Measurements from ENCODE around the gene KANK3. TPM values are rescaled to one million over a fixed set of nuclear protein-coding genes. Genes with fewer than 3 reads are reported as not detected.

KANK3 gene
- total and polyA plus RNA-seq, 9 of the 15 experiments (the other 6 are each of a cell fraction or from before 2014, with no cell fraction given): 0.03 to 0.40 (median 0.08) TPM; not detected in 6

DNA sequence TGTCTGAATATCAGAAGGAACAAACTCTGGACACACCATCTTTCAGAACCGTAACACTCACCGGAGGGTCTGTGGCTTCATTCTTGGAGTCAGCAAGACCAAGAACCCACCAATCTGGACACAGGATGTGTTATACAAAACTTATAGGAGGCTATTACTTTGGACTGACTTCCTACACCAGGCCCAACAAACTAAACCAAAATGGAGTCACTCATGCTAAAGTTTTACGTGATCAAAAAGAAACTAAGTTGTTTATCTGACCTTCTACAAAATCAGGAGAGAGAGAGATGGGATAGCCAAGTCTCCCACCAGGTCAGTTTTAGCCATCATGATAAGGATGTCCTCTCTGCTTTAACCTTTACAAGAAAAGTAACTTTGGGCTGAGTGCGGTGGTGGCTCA lies 43.9 kb upstream of the KANK3 start:
- no peak overlapping the region for H3K4me2 ChIP-seq (ENCODE audit: insufficient read depth, low read length)
- no peak overlapping the region for H2AFZ ChIP-seq (ENCODE audit: low read depth, low read length)
- no peak for DNase-seq (ENCODE audit: extremely low read depth in 1 of 4, low spot score in 3 of 4)
- ATAC-seq: no peak
- peaks cover 4% of the 10 kb centered on the region for H3K9me3 ChIP-seq (replicated peaks; ENCODE audit: control insufficient read depth, insufficient read depth, low read depth, low read length)
- peaks cover 12% of the 10 kb centered on the region for H4K20me1 ChIP-seq (replicated peaks; ENCODE audit: control insufficient read depth, insufficient read depth, low read length)
- H3K27ac ChIP-seq (ENCODE audit: extremely low read depth, low read depth, low read length): no peak overlapping the region
- H3K4me3 ChIP-seq: no peak overlapping the region
- peaks cover 17 to 23% of the 10 kb centered on the region in 2 experiments; a peak in 4 of 5 replicates for H3K4me1 ChIP-seq (replicated peaks in 1 of 2; ENCODE audit: control insufficient read depth in 2 of 2, insufficient read depth in 2 of 2, low read length in 2 of 2)
- no peak overlapping the region for H3K9ac ChIP-seq (ENCODE audit: insufficient read depth in 1 of 2, low read depth in 2 of 2, low read length in 2 of 2)
- 64% methylated on average over 4 of the region's 4 CpGs for WGBS (ENCODE audit: insufficient coverage, low coverage, missing lambda C conversion rate)
- ChIA-PET POLR2A (interaction anchor here (0.6 to 1.3 kb wide), 4 partner anchors 13 to 33 kb away, joined by 3 to 4 read pairs (median 4); no protein-coding TSS in a partner anchor), CTCF (ENCODE audit: low intra/inter-chr PET ratio) (no interaction called here)
- intact Hi-C loops (cut with micrococcal nuclease): no loop called here
- in situ Hi-C loops (cut with MboI): no loop called here
- H3K79me2 ChIP-seq (ENCODE audit: control insufficient read depth, insufficient read depth, low read length): peaks cover 20% of the 10 kb centered on the region
- BruUV-seq (replicated peaks): no TSS peak
- H3K27me3 ChIP-seq (ENCODE audit: control insufficient read depth in 2 of 2, insufficient read depth in 2 of 2, low read length in 2 of 2): no peaks in the 10 kb centered on the region
- H3K36me3 ChIP-seq (ENCODE audit: control insufficient read depth, insufficient read depth, low read length): 0 out of 3 replicates have a peak, but pooled peaks cover 4% of the 10 kb centered on the region
- no peaks in the 10 kb centered on the region for H3K9me1 ChIP-seq (ENCODE audit: control insufficient read depth, insufficient read depth, low read length)
- FAIRE-seq: no peak
- TF ChIP-seq, protein P1, sequence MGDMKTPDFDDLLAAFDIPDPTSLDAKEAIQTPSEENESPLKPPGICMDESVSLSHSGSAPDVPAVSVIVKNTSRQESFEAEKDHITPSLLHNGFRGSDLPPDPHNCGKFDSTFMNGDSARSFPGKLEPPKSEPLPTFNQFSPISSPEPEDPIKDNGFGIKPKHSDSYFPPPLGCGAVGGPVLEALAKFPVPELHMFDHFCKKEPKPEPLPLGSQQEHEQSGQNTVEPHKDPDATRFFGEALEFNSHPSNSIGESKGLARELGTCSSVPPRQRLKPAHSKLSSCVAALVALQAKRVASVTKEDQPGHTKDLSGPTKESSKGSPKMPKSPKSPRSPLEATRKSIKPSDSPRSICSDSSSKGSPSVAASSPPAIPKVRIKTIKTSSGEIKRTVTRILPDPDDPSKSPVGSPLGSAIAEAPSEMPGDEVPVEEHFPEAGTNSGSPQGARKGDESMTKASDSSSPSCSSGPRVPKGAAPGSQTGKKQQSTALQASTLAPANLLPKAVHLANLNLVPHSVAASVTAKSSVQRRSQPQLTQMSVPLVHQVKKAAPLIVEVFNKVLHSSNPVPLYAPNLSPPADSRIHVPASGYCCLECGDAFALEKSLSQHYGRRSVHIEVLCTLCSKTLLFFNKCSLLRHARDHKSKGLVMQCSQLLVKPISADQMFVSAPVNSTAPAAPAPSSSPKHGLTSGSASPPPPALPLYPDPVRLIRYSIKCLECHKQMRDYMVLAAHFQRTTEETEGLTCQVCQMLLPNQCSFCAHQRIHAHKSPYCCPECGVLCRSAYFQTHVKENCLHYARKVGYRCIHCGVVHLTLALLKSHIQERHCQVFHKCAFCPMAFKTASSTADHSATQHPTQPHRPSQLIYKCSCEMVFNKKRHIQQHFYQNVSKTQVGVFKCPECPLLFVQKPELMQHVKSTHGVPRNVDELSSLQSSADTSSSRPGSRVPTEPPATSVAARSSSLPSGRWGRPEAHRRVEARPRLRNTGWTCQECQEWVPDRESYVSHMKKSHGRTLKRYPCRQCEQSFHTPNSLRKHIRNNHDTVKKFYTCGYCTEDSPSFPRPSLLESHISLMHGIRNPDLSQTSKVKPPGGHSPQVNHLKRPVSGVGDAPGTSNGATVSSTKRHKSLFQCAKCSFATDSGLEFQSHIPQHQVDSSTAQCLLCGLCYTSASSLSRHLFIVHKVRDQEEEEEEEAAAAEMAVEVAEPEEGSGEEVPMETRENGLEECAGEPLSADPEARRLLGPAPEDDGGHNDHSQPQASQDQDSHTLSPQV (IDR thresholded peaks at IDR 0.05): peak; percentile 97
- TF ChIP-seq NELFE (IDR thresholded peaks at IDR 0.05; ENCODE audit: insufficient read depth, insufficient read length): no peak
- TF ChIP-seq, protein P2, sequence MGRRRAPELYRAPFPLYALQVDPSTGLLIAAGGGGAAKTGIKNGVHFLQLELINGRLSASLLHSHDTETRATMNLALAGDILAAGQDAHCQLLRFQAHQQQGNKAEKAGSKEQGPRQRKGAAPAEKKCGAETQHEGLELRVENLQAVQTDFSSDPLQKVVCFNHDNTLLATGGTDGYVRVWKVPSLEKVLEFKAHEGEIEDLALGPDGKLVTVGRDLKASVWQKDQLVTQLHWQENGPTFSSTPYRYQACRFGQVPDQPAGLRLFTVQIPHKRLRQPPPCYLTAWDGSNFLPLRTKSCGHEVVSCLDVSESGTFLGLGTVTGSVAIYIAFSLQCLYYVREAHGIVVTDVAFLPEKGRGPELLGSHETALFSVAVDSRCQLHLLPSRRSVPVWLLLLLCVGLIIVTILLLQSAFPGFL (CRISPR knock-in tag; IDR thresholded peaks at IDR 0.05): no peak
- TF ChIP-seq, protein P3, sequence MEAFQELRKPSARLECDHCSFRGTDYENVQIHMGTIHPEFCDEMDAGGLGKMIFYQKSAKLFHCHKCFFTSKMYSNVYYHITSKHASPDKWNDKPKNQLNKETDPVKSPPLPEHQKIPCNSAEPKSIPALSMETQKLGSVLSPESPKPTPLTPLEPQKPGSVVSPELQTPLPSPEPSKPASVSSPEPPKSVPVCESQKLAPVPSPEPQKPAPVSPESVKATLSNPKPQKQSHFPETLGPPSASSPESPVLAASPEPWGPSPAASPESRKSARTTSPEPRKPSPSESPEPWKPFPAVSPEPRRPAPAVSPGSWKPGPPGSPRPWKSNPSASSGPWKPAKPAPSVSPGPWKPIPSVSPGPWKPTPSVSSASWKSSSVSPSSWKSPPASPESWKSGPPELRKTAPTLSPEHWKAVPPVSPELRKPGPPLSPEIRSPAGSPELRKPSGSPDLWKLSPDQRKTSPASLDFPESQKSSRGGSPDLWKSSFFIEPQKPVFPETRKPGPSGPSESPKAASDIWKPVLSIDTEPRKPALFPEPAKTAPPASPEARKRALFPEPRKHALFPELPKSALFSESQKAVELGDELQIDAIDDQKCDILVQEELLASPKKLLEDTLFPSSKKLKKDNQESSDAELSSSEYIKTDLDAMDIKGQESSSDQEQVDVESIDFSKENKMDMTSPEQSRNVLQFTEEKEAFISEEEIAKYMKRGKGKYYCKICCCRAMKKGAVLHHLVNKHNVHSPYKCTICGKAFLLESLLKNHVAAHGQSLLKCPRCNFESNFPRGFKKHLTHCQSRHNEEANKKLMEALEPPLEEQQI (IDR thresholded peaks at IDR 0.05): no peak
- no peak for TF ChIP-seq CREB1 (IDR thresholded peaks at IDR 0.05)
- TF ChIP-seq CREB1 (CRISPR knock-in tag; IDR thresholded peaks at IDR 0.05): no peak
- no peak for TF ChIP-seq KLF13 (tag; IDR thresholded peaks at IDR 0.05; ENCODE audit: borderline replicate concordance, low read depth)
- no peak for TF ChIP-seq KDM4B (IDR thresholded peaks at IDR 0.05; ENCODE audit: borderline replicate concordance in 2 of 2, low read depth in 1 of 2)
- TF ChIP-seq, protein P4, sequence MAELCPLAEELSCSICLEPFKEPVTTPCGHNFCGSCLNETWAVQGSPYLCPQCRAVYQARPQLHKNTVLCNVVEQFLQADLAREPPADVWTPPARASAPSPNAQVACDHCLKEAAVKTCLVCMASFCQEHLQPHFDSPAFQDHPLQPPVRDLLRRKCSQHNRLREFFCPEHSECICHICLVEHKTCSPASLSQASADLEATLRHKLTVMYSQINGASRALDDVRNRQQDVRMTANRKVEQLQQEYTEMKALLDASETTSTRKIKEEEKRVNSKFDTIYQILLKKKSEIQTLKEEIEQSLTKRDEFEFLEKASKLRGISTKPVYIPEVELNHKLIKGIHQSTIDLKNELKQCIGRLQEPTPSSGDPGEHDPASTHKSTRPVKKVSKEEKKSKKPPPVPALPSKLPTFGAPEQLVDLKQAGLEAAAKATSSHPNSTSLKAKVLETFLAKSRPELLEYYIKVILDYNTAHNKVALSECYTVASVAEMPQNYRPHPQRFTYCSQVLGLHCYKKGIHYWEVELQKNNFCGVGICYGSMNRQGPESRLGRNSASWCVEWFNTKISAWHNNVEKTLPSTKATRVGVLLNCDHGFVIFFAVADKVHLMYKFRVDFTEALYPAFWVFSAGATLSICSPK (IDR thresholded peaks at IDR 0.05; ENCODE audit: borderline replicate concordance): no peak
- TF ChIP-seq ZNF644 (tag; IDR thresholded peaks at IDR 0.05; ENCODE audit: low read depth): no peak

All from K562 (cell line).